OCI-LY1 (cell line): ENCODE results near the gene TAS2R40.

Source experiments
- H2AFZ ChIP-seq: fragments of 200-600 bp; sonication (generic), shearing (Covaris generic); 2 replicates; pipeline ENCODE4 v1.6.0; 2014; ENCODE audit warnings: antibody characterized with exemption, mild to moderate bottlenecking, low read length
- H3F3A ChIP-seq: fragments of 200-600 bp; sonication (generic), shearing (Covaris generic); 2 replicates; pipeline ENCODE4 v1.6.0; 2014; ENCODE audit warnings: mild to moderate bottlenecking, antibody characterized with exemption, low read length, moderate library complexity; ENCODE audit not compliant: insufficient read depth
- H3K27ac ChIP-seq: fragments of 200-600 bp; sonication (generic); 2 replicates; pipeline ENCODE4 v1.5.1; 2014; ENCODE audit warnings: low read length, mixed run types, mild to moderate bottlenecking, low read depth; ENCODE audit not compliant: poor library complexity, severe bottlenecking
- H3K27me3 ChIP-seq: fragments of 200-600 bp; sonication (generic); 2 replicates; pipeline ENCODE4 v1.6.0; 2014; ENCODE audit warnings: antibody characterized with exemption, mild to moderate bottlenecking, low read length, moderate library complexity; ENCODE audit not compliant: insufficient read depth
- H3K36me3 ChIP-seq: fragments of 200-600 bp; sonication (generic); 2 replicates; pipeline ENCODE4 v1.6.1; 2014; ENCODE audit warnings: mild to moderate bottlenecking, antibody characterized with exemption, low read length, moderate library complexity, mixed read lengths; ENCODE audit not compliant: insufficient read depth
- H3K4me1 ChIP-seq: fragments of 200-600 bp; sonication (generic); 2 replicates; pipeline ENCODE4 v1.5.1; 2014; ENCODE audit warnings: mild to moderate bottlenecking, low read length, moderate library complexity; ENCODE audit not compliant: insufficient read depth, severe bottlenecking
- H3K4me2 ChIP-seq: fragments of 200-600 bp; sonication (generic), shearing (Covaris generic); 2 replicates; pipeline ENCODE4 v1.6.1; 2014; ENCODE audit warnings: low read length
- H3K4me3 ChIP-seq: fragments of 200-600 bp; sonication (generic); 2 replicates; pipeline ENCODE4 v1.5.1; 2014; ENCODE audit warnings: low read length, low read depth, mild to moderate bottlenecking, mixed read lengths; ENCODE audit not compliant: poor library complexity, severe bottlenecking
- H3K79me2 ChIP-seq: fragments of 200-600 bp; shearing (Covaris generic); 2 replicates; pipeline ENCODE4 v1.6.1; 2016; ENCODE audit warnings: mixed run types, low read length, mixed read lengths; ENCODE audit not compliant: insufficient read depth
- H3K9ac ChIP-seq: fragments of 200-600 bp; sonication (generic), shearing (Covaris generic); 2 replicates; pipeline ENCODE4 v1.6.1; 2014; ENCODE audit warnings: mild to moderate bottlenecking, low read length, mixed read lengths
- H3K9me2 ChIP-seq: fragments of 200-600 bp; sonication (generic), shearing (Covaris generic); 2 replicates; pipeline ENCODE4 v1.6.1; 2014; ENCODE audit warnings: low read depth, mild to moderate bottlenecking, low read length, mixed read lengths
- H3K9me3 ChIP-seq: fragments of 200-600 bp; shearing (Covaris generic); 2 replicates; pipeline ENCODE4 v1.6.1; 2014; ENCODE audit warnings: low read length, mixed read lengths
- H4K20me1 ChIP-seq: fragments of 200-600 bp; sonication (generic), shearing (Covaris generic); 2 replicates; pipeline ENCODE4 v1.6.0; 2016; ENCODE audit warnings: mild to moderate bottlenecking, low read length; ENCODE audit not compliant: insufficient read depth
- CTCF ChIP-seq: fragments of 200-600 bp; sonication (generic), shearing (Covaris generic); IDR thresholded peaks from 2 replicates; pipeline ENCODE4 v1.5.1; 2017; ENCODE audit warnings: mild to moderate bottlenecking, antibody characterized with exemption, low read length, moderate library complexity, mixed read lengths
- EZH2 ChIP-seq: fragments of 200-600 bp; sonication (generic), shearing (Covaris generic); IDR thresholded peaks from 2 replicates; pipeline ENCODE4 v1.8.0; 2017; ENCODE audit warnings: borderline replicate concordance, mixed run types, mild to moderate bottlenecking, antibody characterized with exemption, low read length, moderate library complexity, mixed read lengths

TAS2R40 gene

GRCh38 chr7:143221737-143222136 lies at the start of gene TAS2R40:
TAS2R40 (plus strand) TSS chr7:143222037; CDS start chr7:143222079, 42 bp downstream.
- Histone ChIP-seq H3K27ac (no peak within 1 kb of the TSS), H3K4me1 (no peaks in the 10 kb centered on the region), H3K9ac (no peak within 1 kb of the TSS), H3K9me2 (no peaks in the 10 kb centered on the region), H3K27me3 (peaks cover 7% of the 10 kb centered on the region; the same call in 1 of the 2 replicates), H3K36me3 (no peaks in the 10 kb centered on the region), H4K20me1 (no peaks in the 10 kb centered on the region), H2AFZ (no peak within 1 kb of the TSS), H3K4me3 (no peak within 1 kb of the TSS), H3K4me2 (no peak within 1 kb of the TSS), H3K79me2 (no peaks in the 10 kb centered on the region), H3K9me3 (no peaks in the 10 kb centered on the region), H3F3A (no peaks in the 10 kb centered on the region)
- no peak for TF ChIP-seq CTCF
- no peak for TF ChIP-seq EZH2

- Histone ChIP-seq H3K4me1 (no peaks in the 10 kb centered on the region), H3K9me3 (0 out of 2 replicates have a peak, but pooled peaks cover 3% of the 10 kb centered on the region), H3K4me2 (no peak overlapping the region), H3K79me2 (no peaks in the 10 kb centered on the region), H3K9me2 (no peaks in the 10 kb centered on the region), H3K36me3 (no peaks in the 10 kb centered on the region), H2AFZ (no peak overlapping the region), H3K9ac (no peak overlapping the region), H3K27me3 (no peaks in the 10 kb centered on the region), H3K4me3 (no peak overlapping the region), H4K20me1 (no peaks in the 10 kb centered on the region), H3K27ac (no peak overlapping the region), H3F3A (no peaks in the 10 kb centered on the region)
- TF ChIP-seq CTCF (no peak), EZH2 (no peak)
Measured at GRCh38 chr7:143172354-143172753, 49.5 kb upstream of the TAS2R40 start.

GRCh38 chr7:143176128-143176527 lies 45.7 kb upstream of the TAS2R40 start:
- Histone ChIP-seq H3K27me3 (no peaks in the 10 kb centered on the region), H3K4me2 (no peak overlapping the region), H3K9me3 (0 out of 2 replicates have a peak, but pooled peaks cover 7% of the 10 kb centered on the region), H3K79me2 (no peaks in the 10 kb centered on the region), H3K9me2 (no peaks in the 10 kb centered on the region), H3K4me3 (no peak overlapping the region), H3K9ac (no peak overlapping the region), H3F3A (no peaks in the 10 kb centered on the region), H4K20me1 (no peaks in the 10 kb centered on the region), H3K36me3 (no peaks in the 10 kb centered on the region), H2AFZ (no peak overlapping the region), H3K4me1 (no peaks in the 10 kb centered on the region), H3K27ac (no peak overlapping the region)
- no peak for TF ChIP-seq EZH2
